Choroid plexus epithelial cell (primary cell): ENCODE data around the gene MYT1.

Source experiments
- DNase-seq: peaks from one replicate; pipeline ENCODE4 v3.0.0-alpha.2; 2010; ENCODE audit warnings: low read depth
- H3K4me3 ChIP-seq: 2 replicates; pipeline ENCODE4 v1.5.1; 2011; ENCODE audit warnings: low read depth, mild to moderate bottlenecking, control low read depth, low read length, moderate library complexity
- CTCF ChIP-seq: conservative IDR thresholded peaks from 2 replicates; pipeline ENCODE4 v1.5.1; 2011; ENCODE audit warnings: low read depth, mild to moderate bottlenecking, control low read depth, inconsistent platforms, low read length, moderate library complexity

The MYT1 gene

GRCh38 chr20:64273109-64273508 is 108.9 kb downstream of the MYT1 start:
- TF ChIP-seq CTCF, result no peak
- no peak for DNase-seq

GRCh38 chr20:64276817-64277216 is 112.6 kb downstream of the MYT1 start:
- no peak for DNase-seq
- TF ChIP-seq CTCF, result no peak
- no peak overlapping the region for H3K4me3 ChIP-seq

More at GRCh38 chr20:64273109-64273508, 108.9 kb downstream of the MYT1 start:
- no peak overlapping the region for H3K4me3 ChIP-seq

- TF ChIP-seq CTCF, result no peak
- H3K4me3 ChIP-seq, result no peak overlapping the region
- DNase-seq, result no peak
Measured at GRCh38 chr20:64277571-64278316, 113.5 kb downstream of the MYT1 start.

- H3K4me3 ChIP-seq, result no peak overlapping the region
- DNase-seq, result no peak
- no peak for TF ChIP-seq CTCF
Measured at GRCh38 chr20:64278317-64278681, 114.0 kb downstream of the MYT1 start.

GRCh38 chr20:64279826-64280459 is 115.7 kb downstream of the MYT1 start:
- TF ChIP-seq CTCF, result no peak
- H3K4me3 ChIP-seq, result no peak overlapping the region
- DNase-seq, result no peak

- no peak overlapping the region for H3K4me3 ChIP-seq
- DNase-seq, result no peak
- TF ChIP-seq CTCF, result no peak
Measured at GRCh38 chr20:64280460-64280843, 116.2 kb downstream of the MYT1 start.

- H3K4me3 ChIP-seq, result no peak overlapping the region
- no peak for DNase-seq
Measured at GRCh38 chr20:64283646-64284045, 119.4 kb downstream of the MYT1 start.

More at GRCh38 chr20:64283646-64284045, 119.4 kb downstream of the MYT1 start:
- no peak for TF ChIP-seq CTCF
